ENCODE measurements around the gene KLF6. TPM values are rescaled to one million over a fixed set of nuclear protein-coding genes. Genes with fewer than 3 reads are reported as not detected.

Gene KLF6
- total and polyA plus RNA-seq, 9 of the 15 experiments (the other 6 are each of a cell fraction or from before 2014, with no cell fraction given): 3.2 to 23.9 (median 8.0) TPM

GRCh38 chr10:3805791-3806461 lies 20.9 kb upstream of the KLF6 start (continued):
- TF ChIP-seq ZNF311 (CRISPR knock-in tag; IDR thresholded peaks at IDR 0.05) (0 out of 2 replicates have a peak, but pooled peaks have one; percentile 24), ZBTB33 (CRISPR knock-in tag; IDR thresholded peaks at IDR 0.05) (no peak), ZHX1 (conservative IDR thresholded peaks at IDR 0.05; ENCODE audit: low read length) (no peak), TAF15 (IDR thresholded peaks at IDR 0.05; ENCODE audit: low read depth, low read length) (no peak), SIRT6 (IDR thresholded peaks at IDR 0.05; ENCODE audit: low read depth, low read length) (no peak), GATAD2A (IDR thresholded peaks at IDR 0.05) (0 out of 2 replicates have a peak, but pooled peaks have one; percentile 57), SMARCA4 (IDR thresholded peaks at IDR 0.05) (peak; percentile 95), BRD4 (IDR thresholded peaks at IDR 0.05) (peak; percentile 14; the same call in 1 of the 2 replicates), ZNF766 (CRISPR knock-in tag; conservative IDR thresholded peaks at IDR 0.05) (no peak), CUX1 (CRISPR knock-in tag; IDR thresholded peaks at IDR 0.05) (no peak; the same call in none of the 2 replicates), ZNF717 (CRISPR knock-in tag; IDR thresholded peaks at IDR 0.05) (no peak), GTF2E2 (tag; IDR thresholded peaks at IDR 0.05) (no peak), NCOA4 (IDR thresholded peaks at IDR 0.05; ENCODE audit: partially characterized antibody) (no peak), EHMT2 (IDR thresholded peaks at IDR 0.05) (peak; percentile 40; the same call in 1 of the 2 replicates), CREBBP (IDR thresholded peaks at IDR 0.05; ENCODE audit: low read depth, low read length) (no peak)
- TF ChIP-seq, protein P1, sequence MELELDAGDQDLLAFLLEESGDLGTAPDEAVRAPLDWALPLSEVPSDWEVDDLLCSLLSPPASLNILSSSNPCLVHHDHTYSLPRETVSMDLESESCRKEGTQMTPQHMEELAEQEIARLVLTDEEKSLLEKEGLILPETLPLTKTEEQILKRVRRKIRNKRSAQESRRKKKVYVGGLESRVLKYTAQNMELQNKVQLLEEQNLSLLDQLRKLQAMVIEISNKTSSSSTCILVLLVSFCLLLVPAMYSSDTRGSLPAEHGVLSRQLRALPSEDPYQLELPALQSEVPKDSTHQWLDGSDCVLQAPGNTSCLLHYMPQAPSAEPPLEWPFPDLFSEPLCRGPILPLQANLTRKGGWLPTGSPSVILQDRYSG (tag; conservative IDR thresholded peaks at IDR 0.05; ENCODE audit: low read depth): no peak
- TF ChIP-seq, protein P2, sequence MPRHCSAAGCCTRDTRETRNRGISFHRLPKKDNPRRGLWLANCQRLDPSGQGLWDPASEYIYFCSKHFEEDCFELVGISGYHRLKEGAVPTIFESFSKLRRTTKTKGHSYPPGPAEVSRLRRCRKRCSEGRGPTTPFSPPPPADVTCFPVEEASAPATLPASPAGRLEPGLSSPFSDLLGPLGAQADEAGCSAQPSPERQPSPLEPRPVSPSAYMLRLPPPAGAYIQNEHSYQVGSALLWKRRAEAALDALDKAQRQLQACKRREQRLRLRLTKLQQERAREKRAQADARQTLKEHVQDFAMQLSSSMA (CRISPR knock-in tag; IDR thresholded peaks at IDR 0.05): no peak

All from K562 (cell line).